Activated T-cell treated with anti-CD3 and anti-CD28 coated beads, Interleukin-2, amount 50 U/mL, for 4 hours (primary cell): Measurements from ENCODE around the gene ATOX1. TPM values are rescaled to one million over a fixed set of nuclear protein-coding genes. Genes with fewer than 3 reads are reported as not detected.

Experiments used
- ATAC-seq, 2 donors: fragments of 200-7000 bp; cut with Tn5 transposase; one replicate each; pipeline ENCODE4 v1.10.0; 2021
- DNase-seq: peaks from one replicate; pipeline ENCODE4 v3.0.0-alpha.2; 2020
- H3K27me3 Mint-ChIP-seq: one replicate; pipeline ENCODE4 v1.8.0; 2021; ENCODE audit warnings: low read depth, mixed read lengths
- H3K36me3 Mint-ChIP-seq: one replicate; pipeline ENCODE4 v1.8.0; 2022; ENCODE audit warnings: mixed read lengths; ENCODE audit not compliant: insufficient read depth
- H3K4me1 Mint-ChIP-seq: one replicate; pipeline ENCODE4 v1.8.0; 2021; ENCODE audit warnings: low read depth, mixed read lengths
- H3K4me3 Mint-ChIP-seq: one replicate; pipeline ENCODE4 v1.8.0; 2021; ENCODE audit warnings: mild to moderate bottlenecking, moderate library complexity, mixed read lengths
- H3K9me3 Mint-ChIP-seq: one replicate; pipeline ENCODE4 v1.8.0; 2021; ENCODE audit warnings: mixed read lengths
- total RNA-seq, 3 donors: library from RNA; stranded (reverse); gene quantifications; one replicate each; pipeline ENCODE4 v1.2.1, GENCODE V29; 2021

ATOX1 gene
- total RNA-seq, 3 donors from 2014 or later = 89.0 to 94.3 (median 91.7) TPM

GRCh38 chr5:151750121-151750520 is 8.3 kb downstream of the ATOX1 start:
- Mint-ChIP-seq H3K4me3 (no peak overlapping the region), H3K9me3 (no peaks in the 10 kb centered on the region), H3K4me1 (peaks cover 36% of the 10 kb centered on the region), H3K27me3 (no peaks in the 10 kb centered on the region), H3K36me3 (peaks cover 16% of the 10 kb centered on the region)
- no peak for ATAC-seq
- no peak for DNase-seq

GRCh38 chr5:151745071-151745705 is 13.2 kb downstream of the ATOX1 start:
- DNase-seq = peak; percentile 9
- no peak overlapping the region for H3K4me3 Mint-ChIP-seq
- no peaks in the 10 kb centered on the region for H3K27me3 Mint-ChIP-seq
- no peaks in the 10 kb centered on the region for H3K9me3 Mint-ChIP-seq
- peaks cover 40% of the 10 kb centered on the region for H3K4me1 Mint-ChIP-seq
- peaks cover 18% of the 10 kb centered on the region for H3K36me3 Mint-ChIP-seq
- ATAC-seq = peak; percentile 39 to 77

- peaks cover 30% of the 10 kb centered on the region for H3K4me1 Mint-ChIP-seq
- peaks cover 20% of the 10 kb centered on the region for H3K36me3 Mint-ChIP-seq
- DNase-seq = no peak
- H3K9me3 Mint-ChIP-seq = no peaks in the 10 kb centered on the region
- H3K27me3 Mint-ChIP-seq = no peaks in the 10 kb centered on the region
- H3K4me3 Mint-ChIP-seq = no peak overlapping the region
- no peak for ATAC-seq
Observed at GRCh38 chr5:151743530-151743929, 14.9 kb downstream of the ATOX1 start.

DNA sequence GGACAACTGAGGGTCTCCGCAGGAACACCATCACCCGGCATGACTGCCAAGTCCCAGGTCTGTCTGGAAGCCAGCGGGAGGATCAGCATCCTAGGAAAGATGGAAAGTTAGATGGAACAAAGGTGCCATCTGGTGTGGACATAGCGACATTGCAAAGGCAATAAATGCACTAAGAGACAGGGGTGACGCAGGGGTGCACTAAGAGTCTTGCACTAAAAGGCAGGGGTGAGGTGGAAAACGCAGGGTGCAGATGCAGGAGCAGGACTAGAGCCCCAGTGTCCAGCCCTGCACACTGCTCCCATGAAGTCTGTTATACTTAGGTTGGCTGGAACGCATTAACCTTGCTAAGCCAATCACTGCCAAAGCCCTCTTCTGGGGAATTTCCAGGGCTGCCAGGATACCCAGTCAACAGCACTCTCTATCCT is 15.5 kb downstream of the ATOX1 start:
- Mint-ChIP-seq H3K4me3 (no peak overlapping the region), H3K27me3 (no peaks in the 10 kb centered on the region), H3K9me3 (no peaks in the 10 kb centered on the region), H3K36me3 (peaks cover 24% of the 10 kb centered on the region), H3K4me1 (peaks cover 30% of the 10 kb centered on the region)
- ATAC-seq (no peak), DNase-seq (no peak)

DNA sequence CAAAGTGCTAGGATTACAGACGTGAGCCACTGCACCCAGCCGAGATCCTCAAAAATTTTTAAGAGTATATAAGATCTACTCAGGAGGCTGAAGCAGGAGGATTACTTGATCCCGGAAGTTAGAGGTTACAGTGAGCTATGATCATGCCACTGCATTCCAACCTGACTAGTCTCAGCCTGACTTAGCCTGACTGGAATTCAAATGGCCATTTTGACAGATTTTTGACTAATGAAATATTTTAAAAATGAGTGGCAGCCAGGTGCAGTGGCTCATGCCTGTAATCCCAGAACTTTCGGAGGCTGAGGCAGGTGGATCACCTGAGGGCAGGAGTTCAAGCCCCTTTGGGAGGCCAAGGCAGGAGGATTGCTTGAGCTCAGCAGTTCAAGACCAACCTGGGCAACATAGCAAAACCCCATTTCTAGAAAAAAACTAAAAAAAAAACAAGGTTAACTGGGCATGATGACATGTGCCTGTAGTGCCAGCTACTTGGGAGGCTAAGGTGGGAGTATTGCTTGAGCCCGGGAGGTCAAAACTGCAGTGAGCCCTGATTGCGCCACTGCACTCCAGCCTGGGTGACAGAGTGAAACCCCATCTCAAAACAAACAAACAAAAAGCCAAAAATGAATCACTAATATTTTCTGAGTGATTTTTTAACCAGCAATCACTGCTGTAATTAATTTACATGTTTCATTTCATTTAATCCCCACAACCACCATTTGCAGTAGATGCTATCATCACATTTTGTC is 16.6 kb downstream of the ATOX1 start:
- Mint-ChIP-seq H3K4me1 (peaks cover 28% of the 10 kb centered on the region), H3K27me3 (no peaks in the 10 kb centered on the region), H3K4me3 (no peak overlapping the region), H3K9me3 (no peaks in the 10 kb centered on the region), H3K36me3 (peaks cover 26% of the 10 kb centered on the region)
- ATAC-seq (no peak), DNase-seq (no peak)

GRCh38 chr5:151740958-151741373 is 17.5 kb downstream of the ATOX1 start:
- no peak for ATAC-seq
- Mint-ChIP-seq H3K27me3 (no peaks in the 10 kb centered on the region), H3K4me3 (no peak overlapping the region), H3K9me3 (no peaks in the 10 kb centered on the region), H3K4me1 (peaks cover 19% of the 10 kb centered on the region), H3K36me3 (peaks cover 29% of the 10 kb centered on the region)
- DNase-seq = no peak

DNA sequence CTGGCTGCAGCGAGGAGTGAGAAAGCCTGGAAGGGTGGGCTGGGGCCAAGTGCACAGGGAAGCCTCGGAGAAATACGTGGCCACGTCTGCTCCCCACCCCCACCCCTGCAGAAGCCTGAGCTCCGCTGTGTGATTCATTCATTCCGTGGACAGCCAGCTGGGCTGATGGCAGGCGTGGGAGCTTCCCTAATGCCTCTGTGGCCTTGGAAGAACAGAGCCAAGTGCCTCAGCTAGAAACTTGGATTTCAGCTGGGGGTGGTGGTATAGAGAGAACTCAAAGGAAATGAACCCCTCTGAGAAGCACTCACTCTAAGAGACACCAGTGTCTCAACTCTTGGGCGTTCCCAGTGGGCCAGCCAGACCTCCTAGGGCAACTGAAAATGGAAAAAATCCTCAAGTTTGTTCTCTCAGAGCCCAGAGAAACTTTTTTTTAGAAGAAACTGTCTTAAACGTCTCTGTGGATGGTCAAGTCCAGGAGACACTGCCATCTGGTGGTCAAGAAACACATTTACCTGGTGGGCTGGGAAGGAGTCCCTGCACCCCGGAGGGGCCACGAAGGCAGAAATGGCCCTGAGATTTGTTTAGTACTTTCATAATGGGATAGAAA is 18.0 kb downstream of the ATOX1 start:
- DNase-seq (peak; percentile 29), ATAC-seq (peak; percentile 68 to 73)
- H3K4me1 Mint-ChIP-seq = peaks cover 14% of the 10 kb centered on the region
- H3K36me3 Mint-ChIP-seq = peaks cover 28% of the 10 kb centered on the region
- H3K27me3 Mint-ChIP-seq = no peaks in the 10 kb centered on the region
- H3K4me3 Mint-ChIP-seq = no peak overlapping the region
- H3K9me3 Mint-ChIP-seq = no peaks in the 10 kb centered on the region

GRCh38 chr5:151739939-151740335 is 18.5 kb downstream of the ATOX1 start:
- DNase-seq (no peak), ATAC-seq (no peak)
- Mint-ChIP-seq H3K9me3 (no peaks in the 10 kb centered on the region), H3K36me3 (peaks cover 25% of the 10 kb centered on the region), H3K4me3 (no peak overlapping the region), H3K4me1 (peaks cover 9% of the 10 kb centered on the region), H3K27me3 (no peaks in the 10 kb centered on the region)

DNA sequence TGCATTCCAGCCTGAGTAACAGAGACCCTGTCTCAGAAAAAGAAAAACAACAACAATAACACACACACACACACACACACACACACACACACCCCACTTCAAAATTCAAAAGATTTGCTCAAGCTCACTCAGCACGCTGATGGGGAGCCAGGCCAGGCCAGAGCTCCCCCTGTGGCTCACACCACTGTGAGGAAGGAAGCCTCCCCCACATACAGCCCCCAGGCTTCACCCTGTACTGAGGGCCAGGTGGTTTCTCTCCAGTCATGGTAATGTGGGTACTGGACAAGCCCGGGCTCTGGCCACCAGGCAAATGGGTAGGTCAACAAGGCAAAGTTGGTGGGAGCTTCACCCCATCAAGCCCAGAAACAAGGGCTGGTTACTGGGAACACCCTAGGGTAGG is 19.0 kb downstream of the ATOX1 start:
- Mint-ChIP-seq H3K4me3 (no peak overlapping the region), H3K9me3 (no peaks in the 10 kb centered on the region), H3K27me3 (no peaks in the 10 kb centered on the region), H3K36me3 (peaks cover 25% of the 10 kb centered on the region), H3K4me1 (peaks cover 8% of the 10 kb centered on the region)
- DNase-seq (no peak), ATAC-seq (no peak)

DNA sequence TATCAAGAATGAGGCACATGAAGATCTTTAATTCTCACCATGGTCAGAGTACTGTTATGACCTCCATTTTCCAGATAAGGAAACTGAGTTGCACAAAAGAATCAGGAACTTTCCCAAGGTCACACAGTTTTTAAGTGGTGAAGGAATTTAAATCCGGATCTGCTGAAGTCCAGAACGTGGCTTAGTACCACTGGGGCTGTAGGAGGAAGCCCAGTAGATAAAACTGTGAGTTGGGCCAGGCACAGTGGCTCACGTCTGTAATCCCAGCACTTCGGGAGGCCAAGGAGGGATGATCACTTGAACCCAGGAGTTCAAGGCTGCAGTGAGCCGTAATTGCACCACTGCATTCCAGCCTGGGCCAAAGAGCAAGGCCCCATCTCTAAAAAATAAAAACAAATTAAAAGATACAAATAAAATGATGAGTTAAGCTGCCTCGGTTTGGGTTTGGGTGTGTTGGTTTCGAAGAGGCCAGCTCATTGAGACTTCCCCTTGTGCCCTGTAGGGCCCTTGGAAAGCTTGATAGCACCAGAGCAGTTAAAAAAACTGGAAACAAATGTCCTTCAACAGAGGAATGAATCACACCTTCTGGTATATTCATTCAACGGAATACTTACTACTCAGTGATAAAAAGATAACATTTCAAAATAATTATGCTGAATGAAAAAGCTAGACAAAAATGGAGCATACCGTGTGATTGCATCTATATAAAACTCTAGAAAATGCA is 20.1 kb downstream of the ATOX1 start:
- no peak for DNase-seq
- Mint-ChIP-seq H3K4me3 (no peak overlapping the region), H3K36me3 (peaks cover 22% of the 10 kb centered on the region), H3K27me3 (no peaks in the 10 kb centered on the region), H3K9me3 (no peaks in the 10 kb centered on the region), H3K4me1 (peaks cover 6% of the 10 kb centered on the region)
- ATAC-seq = no peak

- no peak for ATAC-seq
- Mint-ChIP-seq H3K36me3 (peaks cover 17% of the 10 kb centered on the region), H3K27me3 (no peaks in the 10 kb centered on the region), H3K4me3 (no peak overlapping the region), H3K4me1 (peaks cover 6% of the 10 kb centered on the region), H3K9me3 (no peaks in the 10 kb centered on the region)
- no peak for DNase-seq
Observed at GRCh38 chr5:151737431-151737830, 21.0 kb downstream of the ATOX1 start.

DNA sequence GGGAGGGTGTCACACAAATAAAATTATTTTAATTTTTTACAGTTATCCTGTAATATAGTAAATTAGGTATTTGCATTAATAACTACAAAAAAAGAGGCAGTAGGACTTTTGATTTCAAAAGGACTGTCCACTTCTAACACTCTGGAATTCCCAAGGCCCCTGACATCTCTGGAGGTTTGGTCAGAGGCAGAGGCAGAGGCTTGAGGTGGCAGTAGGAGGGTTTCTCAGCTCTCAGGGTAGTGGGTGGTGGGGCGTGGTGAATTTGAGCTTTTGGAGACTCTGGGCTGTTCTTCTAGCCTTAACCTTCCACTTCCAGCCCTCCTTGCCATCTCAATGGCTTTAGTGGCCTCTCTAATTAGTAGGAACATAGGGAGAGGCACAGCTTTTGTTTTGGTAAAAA is 22.8 kb downstream of the ATOX1 start:
- Mint-ChIP-seq H3K4me1 (peaks cover 3% of the 10 kb centered on the region), H3K36me3 (peaks cover 14% of the 10 kb centered on the region), H3K9me3 (no peaks in the 10 kb centered on the region), H3K4me3 (no peak overlapping the region), H3K27me3 (no peaks in the 10 kb centered on the region)
- ATAC-seq (no peak), DNase-seq (no peak)

DNA sequence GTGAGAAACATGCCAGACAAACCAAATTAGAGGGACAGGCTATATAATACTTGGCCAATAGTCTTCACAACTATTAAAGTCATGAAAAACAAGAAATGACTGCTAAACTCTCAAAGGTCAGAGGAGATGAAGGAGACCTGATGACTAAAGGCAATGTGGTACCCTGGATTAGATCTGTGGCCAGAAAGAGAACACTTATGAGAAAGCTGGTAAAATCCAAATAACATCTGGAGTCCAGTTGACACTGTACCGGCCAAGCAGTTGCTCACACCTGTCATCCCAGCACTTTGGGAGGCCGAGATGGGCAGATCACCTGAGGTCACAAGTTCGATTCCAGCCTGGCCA is 24.4 kb downstream of the ATOX1 start:
- H3K9me3 Mint-ChIP-seq = peaks cover 10% of the 10 kb centered on the region
- DNase-seq (no peak), ATAC-seq (no peak)
- H3K4me1 Mint-ChIP-seq = peaks cover 5% of the 10 kb centered on the region
- H3K27me3 Mint-ChIP-seq = no peaks in the 10 kb centered on the region
- peaks cover 25% of the 10 kb centered on the region for H3K36me3 Mint-ChIP-seq
- no peak overlapping the region for H3K4me3 Mint-ChIP-seq

DNA sequence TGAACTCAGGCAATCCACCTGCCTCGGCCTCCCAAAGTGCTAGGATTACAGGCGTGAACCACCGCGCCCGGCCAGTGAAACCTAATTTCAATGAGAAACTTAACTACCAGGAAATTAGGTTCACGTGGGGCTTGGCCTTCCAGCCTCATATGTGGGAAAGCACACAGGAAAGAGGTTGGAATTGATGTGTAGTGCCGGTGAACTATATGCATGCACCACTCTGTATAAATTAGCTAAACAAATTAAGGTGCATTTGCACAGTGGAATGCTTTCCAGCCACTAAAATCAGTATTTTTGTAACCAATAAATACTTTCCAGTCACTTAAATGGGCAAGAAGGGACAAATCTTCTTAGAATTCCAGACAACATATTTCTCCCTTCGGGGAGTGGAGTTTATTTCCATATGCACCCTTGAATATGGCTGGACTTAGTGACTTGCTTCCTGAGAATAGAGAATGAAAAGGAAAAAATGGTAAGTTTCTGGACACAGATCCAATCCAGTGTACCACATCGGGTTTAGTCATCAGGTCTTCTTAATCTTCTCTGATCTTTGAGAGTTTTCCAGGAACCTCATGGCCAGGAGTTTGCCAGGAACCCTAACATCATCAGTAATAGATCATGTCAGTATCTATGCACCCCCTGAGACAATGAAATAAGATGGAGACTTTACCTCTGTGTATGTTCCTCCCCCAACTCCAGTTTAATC is 24.9 kb downstream of the ATOX1 start:
- Mint-ChIP-seq H3K36me3 (peaks cover 24% of the 10 kb centered on the region), H3K4me1 (peaks cover 5% of the 10 kb centered on the region), H3K9me3 (peaks cover 10% of the 10 kb centered on the region), H3K4me3 (no peak overlapping the region), H3K27me3 (no peaks in the 10 kb centered on the region)
- ATAC-seq (no peak), DNase-seq (no peak)
